Esophagus (tissue), 2 donors: ENCODE results near the gene PTTG1. TPM values are rescaled to one million over a fixed set of nuclear protein-coding genes. Genes with fewer than 3 reads are reported as not detected.

ENCODE experiments used
- H3K27ac ChIP-seq, 2 donors: one replicate each; pipeline ENCODE4 v1.5.1; 2013; ENCODE audit warnings: low read depth in 2 of 2, mild to moderate bottlenecking in 2 of 2, inconsistent platforms in 1 of 2, low read length in 1 of 2, moderate library complexity in 1 of 2
- H3K27me3 ChIP-seq, 2 donors: one replicate each; pipeline ENCODE4 v1.6.1; 2013; ENCODE audit warnings: low read length in 2 of 2, control low read depth in 1 of 2, mild to moderate bottlenecking in 1 of 2; ENCODE audit not compliant: insufficient read depth in 2 of 2, control insufficient read depth in 1 of 2
- H3K36me3 ChIP-seq, 2 donors: one replicate each; pipeline ENCODE4 v1.6.1; 2013; ENCODE audit warnings: low read length in 1 of 2; ENCODE audit not compliant: control insufficient read depth in 2 of 2, insufficient read depth in 2 of 2
- H3K4me1 ChIP-seq, 2 donors: one replicate each; pipeline ENCODE4 v1.6.1; 2013; ENCODE audit warnings: low read length in 1 of 2; ENCODE audit not compliant: control insufficient read depth in 2 of 2, insufficient read depth in 2 of 2
- H3K4me3 ChIP-seq, 2 donors: one replicate each; pipeline ENCODE4 v1.5.1; 2013; ENCODE audit warnings: low read length in 2 of 2, mild to moderate bottlenecking in 2 of 2, low read depth in 1 of 2, moderate library complexity in 1 of 2
- H3K9me3 ChIP-seq, 2 donors: one replicate each; pipeline ENCODE4 v1.6.1; 2013; ENCODE audit warnings: mild to moderate bottlenecking in 2 of 2, low read depth in 1 of 2, low read length in 1 of 2, moderate library complexity in 1 of 2; ENCODE audit not compliant: control insufficient read depth in 2 of 2, insufficient read depth in 1 of 2
- WGBS, 2 donors: extraction: QIAGEN DNeasy Blood & Tissue Kit; methylation state at CpG; one replicate each; pipeline ENCODE4 v1.1.7; 2013; 5-methylcytosine and 5-hydroxymethylcytosine counted together
- polyA plus RNA-seq, 2 donors: library from polyadenylated mRNA; stranded (reverse); fragments of 200-250 nt; gene quantifications; one replicate each; pipeline ENCODE4 v1.2.3, GENCODE V29; 2013
- donor health status: healthy with polysubstance abuse.
- donor health status: Bipolar disorder and iron deficiency.

PTTG1 gene
- polyA plus RNA-seq, result 100 to 1,000 TPM in 1 of 2 donors, 10 to 100 TPM in 1; 96.5 to 118 TPM

DNA sequence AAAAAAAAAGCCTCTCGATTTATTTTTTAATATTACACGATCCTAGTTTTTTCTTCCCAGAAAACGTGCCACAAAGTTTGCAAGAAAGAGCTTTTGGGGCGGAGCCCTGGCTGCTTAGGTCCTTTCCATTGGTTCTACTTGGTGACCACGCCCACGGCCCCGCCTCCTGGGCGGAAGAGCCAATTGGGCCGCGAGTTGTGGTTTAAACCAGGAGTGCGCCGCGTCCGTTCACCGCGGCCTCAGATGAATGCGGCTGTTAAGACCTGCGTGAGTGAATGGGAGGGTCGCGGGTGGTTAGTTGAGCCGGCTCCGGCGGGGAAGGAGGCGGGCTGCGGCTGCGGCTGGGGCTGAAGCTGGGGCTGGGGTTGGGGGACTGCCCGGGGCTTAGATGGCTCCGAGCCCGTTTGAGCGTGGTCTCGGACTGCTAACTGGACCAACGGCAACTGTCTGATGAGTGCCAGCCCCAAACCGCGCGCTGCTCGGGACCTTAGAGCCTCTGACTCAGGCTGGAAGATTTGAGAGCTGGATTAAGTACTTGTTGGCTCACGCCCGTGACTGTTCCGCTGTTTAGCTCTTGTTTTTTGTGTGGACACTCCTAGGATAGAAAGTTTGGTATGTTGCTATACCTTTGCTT, at the start of gene PTTG1:
Gene PTTG1, plus strand, starts transcription at position 231 of the 634 bp plus-strand sequence. CDS start 458 bp downstream, outside the sequence.
- no peaks in the 10 kb centered on the region for H3K9me3 ChIP-seq
- H3K4me3 ChIP-seq, result peak within 1 kb of the TSS; percentile 59 to 77
- no peaks in the 10 kb centered on the region for H3K27me3 ChIP-seq
- peaks cover 0 to 2% of the 10 kb centered on the region in 2 donors for H3K4me1 ChIP-seq
- no peaks in the 10 kb centered on the region for H3K36me3 ChIP-seq
- WGBS, 2 donors, result 0 to 1% methylated on average over 39 of the region's 39 CpGs
- H3K27ac ChIP-seq, result peak within 1 kb of the TSS; percentile 94

DNA sequence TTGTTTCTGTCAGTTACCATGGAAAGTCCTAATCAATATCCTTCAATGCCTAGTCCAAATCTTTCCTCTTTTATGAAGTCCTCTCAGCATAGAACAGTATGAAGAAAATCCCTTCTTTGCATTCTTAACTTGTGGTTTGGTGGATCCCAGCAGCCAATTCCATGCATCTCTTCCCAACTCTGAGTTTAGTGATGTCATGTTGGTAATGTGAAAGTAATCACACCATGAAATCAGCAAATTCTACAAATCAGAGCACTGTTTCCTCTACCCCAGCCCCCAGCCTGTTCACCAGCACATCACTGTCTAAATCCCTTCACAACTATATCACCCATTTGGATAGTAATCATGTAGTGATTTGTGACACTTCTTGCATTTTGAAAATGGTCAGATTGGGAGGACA, 46.5 kb upstream of the PTTG1 start:
- Histone ChIP-seq H3K27ac (no peak overlapping the region), H3K36me3 (no peaks in the 10 kb centered on the region), H3K27me3 (no peaks in the 10 kb centered on the region), H3K4me1 (no peaks in the 10 kb centered on the region), H3K4me3 (no peak overlapping the region), H3K9me3 (no peaks in the 10 kb centered on the region)

DNA sequence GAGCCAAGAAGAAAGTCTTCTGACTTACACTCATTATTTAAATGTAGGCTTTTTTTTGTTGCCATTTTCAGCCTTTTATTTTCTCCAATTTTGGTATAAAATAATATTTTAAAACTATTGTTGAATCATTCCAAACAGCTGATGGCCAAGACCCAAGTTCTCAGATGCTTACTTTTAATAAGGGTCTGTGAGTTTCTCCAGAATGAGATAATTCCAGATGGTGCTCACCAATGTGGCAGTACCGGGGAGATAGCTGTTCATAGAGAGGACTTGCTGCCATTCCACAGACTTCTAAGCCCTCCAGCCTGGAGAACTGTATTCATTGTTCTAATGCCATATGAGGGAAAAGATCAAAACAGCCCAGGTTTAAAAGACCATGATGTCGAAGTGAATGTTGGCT, 46.0 kb upstream of the PTTG1 start:
- Histone ChIP-seq H3K4me1 (no peaks in the 10 kb centered on the region), H3K27me3 (no peaks in the 10 kb centered on the region), H3K36me3 (no peaks in the 10 kb centered on the region), H3K27ac (no peak overlapping the region), H3K4me3 (no peak overlapping the region), H3K9me3 (no peaks in the 10 kb centered on the region)
- 70 to 85% methylated on average over 2 of the region's 2 CpGs for WGBS, 2 donors

DNA sequence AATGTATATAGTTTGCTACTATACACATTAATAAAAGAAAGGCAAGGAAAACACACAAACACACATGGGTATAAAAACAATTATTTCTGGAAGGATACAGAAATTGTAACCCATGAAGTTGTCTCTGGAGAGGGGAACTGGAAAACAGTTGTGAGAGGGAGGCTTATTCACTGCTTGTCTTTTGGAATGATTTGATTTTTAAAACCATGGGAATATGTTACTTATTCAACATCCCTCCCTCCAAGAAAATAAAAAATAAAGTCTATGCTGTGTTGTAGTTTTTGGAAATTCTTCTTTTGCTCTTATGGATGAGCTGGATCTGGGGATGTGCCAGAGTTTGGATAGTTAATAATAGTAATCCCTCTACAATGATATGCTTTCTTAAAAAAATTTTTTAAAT, 45.2 kb upstream of the PTTG1 start:
- H3K36me3 ChIP-seq, result no peaks in the 10 kb centered on the region
- no peaks in the 10 kb centered on the region for H3K27me3 ChIP-seq
- no peaks in the 10 kb centered on the region for H3K4me1 ChIP-seq
- no peak overlapping the region for H3K27ac ChIP-seq
- H3K4me3 ChIP-seq, result no peak overlapping the region
- no peaks in the 10 kb centered on the region for H3K9me3 ChIP-seq

DNA sequence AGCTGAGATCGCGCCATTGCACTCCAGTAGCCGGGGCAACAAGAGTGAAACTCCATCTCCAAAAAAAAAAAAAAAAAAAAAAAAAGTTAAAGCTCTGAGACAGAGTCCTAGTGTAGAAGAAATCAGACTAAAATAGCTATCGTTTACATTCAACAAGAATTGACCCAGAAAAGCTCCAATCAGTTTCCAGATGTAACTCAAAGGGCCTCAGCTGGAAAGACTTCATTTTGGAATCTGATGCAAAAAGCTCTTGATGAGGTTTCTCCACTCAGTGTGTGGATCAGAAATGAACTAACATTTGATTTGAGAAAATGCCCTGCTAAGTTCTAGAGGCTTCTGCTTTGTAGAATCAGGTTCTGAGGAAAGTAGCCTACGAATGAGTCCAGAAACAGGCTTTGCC, 44.0 kb upstream of the PTTG1 start:
- Histone ChIP-seq H3K27me3 (no peaks in the 10 kb centered on the region), H3K27ac (no peak overlapping the region), H3K36me3 (no peaks in the 10 kb centered on the region), H3K9me3 (no peaks in the 10 kb centered on the region), H3K4me1 (no peaks in the 10 kb centered on the region), H3K4me3 (no peak overlapping the region)
- WGBS, 2 donors, result 79 to 90% methylated on average over 5 of the region's 5 CpGs

DNA sequence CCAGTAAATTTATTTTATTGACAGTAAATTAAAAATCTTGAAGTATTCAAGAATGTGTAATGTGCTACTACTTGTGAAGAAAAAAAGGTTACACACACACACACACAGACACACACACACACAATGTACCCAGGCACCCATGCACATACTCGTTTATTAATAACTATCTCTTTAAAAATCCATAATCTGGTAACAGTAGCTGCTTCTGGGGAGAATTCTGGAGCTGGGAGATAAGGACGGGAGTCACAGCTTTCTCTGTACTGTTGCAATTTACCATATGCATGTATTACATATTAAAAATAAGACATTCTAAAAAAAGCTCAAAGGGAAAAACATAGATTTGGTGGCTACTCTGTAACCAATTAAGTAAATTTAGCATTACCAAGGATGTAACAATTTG, 43.3 kb upstream of the PTTG1 start:
- Histone ChIP-seq H3K4me3 (no peak overlapping the region), H3K9me3 (no peaks in the 10 kb centered on the region), H3K27ac (no peak overlapping the region), H3K4me1 (no peaks in the 10 kb centered on the region), H3K36me3 (no peaks in the 10 kb centered on the region), H3K27me3 (no peaks in the 10 kb centered on the region)
- 62 to 67% methylated on average over 2 of the region's 2 CpGs for whole genome bisulfite sequencing, 2 donors

DNA sequence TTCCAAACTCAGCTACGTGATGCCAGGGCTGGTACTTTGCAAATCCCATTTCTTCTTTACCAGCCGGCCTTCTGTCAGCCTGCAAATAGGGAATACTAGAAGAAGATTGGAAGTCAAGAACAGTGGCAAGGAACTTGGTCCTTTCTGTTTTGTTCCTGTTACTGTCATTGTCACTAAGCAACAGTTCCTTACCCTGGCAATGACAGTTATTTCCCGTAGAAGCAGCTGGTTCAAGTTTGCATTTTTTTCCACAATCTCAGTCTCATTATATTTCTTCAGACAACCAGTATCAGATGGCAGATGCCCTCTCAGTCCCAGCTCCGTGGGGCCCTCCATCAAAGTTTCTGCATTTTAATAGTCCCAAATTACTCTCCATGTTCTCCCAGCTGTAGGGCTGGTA, 42.1 kb upstream of the PTTG1 start:
- Histone ChIP-seq H3K27ac (no peak overlapping the region), H3K4me1 (no peaks in the 10 kb centered on the region), H3K36me3 (no peaks in the 10 kb centered on the region), H3K4me3 (no peak overlapping the region), H3K27me3 (no peaks in the 10 kb centered on the region), H3K9me3 (no peaks in the 10 kb centered on the region)
- WGBS, 2 donors, result 50 to 52% methylated on average over 4 of the region's 4 CpGs

DNA sequence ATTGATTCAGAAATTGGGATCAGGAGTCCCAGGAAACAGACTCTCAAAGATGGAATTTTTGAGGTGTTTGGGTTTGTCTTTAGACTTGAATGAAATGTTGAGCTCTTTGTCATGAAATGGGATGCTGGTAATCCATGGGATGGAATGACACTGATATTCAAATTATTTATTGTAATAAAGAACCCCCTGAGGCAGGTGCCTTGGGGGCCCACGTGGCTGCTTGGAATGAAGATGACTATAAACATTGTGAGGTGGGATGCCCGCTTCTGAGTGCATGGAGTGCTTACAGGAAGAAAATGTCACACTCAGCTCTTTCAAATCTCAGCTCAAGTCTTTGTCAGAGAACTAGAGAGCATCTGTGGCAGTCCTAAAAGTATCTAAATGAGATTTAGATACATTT, 41.6 kb upstream of the PTTG1 start:
- no peak overlapping the region for H3K4me3 ChIP-seq
- no peaks in the 10 kb centered on the region for H3K27me3 ChIP-seq
- no peak overlapping the region for H3K27ac ChIP-seq
- no peaks in the 10 kb centered on the region for H3K9me3 ChIP-seq
- WGBS, 2 donors, result 73 to 74% methylated on average over 2 of the region's 2 CpGs
- H3K36me3 ChIP-seq, result no peaks in the 10 kb centered on the region
- no peaks in the 10 kb centered on the region for H3K4me1 ChIP-seq

DNA sequence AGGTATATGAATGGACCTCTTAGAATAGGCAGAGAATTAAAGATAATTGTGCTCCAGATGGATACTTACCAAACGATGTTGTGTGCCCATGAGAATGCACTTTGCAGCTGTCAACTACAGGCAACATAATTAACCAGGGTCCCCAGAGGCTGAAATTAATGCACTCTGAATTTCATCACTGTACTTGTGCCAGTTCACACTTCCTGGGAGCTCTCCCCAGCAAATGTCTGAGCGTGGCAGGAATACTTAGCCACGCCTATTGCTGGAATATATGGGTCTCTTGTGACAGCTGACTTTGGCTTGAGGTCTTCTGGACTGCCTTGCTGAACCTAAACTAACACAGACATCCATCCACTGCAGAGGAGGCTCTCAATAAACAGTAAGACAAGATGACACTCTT, 39.3 kb upstream of the PTTG1 start:
- Histone ChIP-seq H3K4me1 (no peaks in the 10 kb centered on the region), H3K4me3 (no peak overlapping the region), H3K9me3 (no peaks in the 10 kb centered on the region), H3K27ac (no peak overlapping the region), H3K27me3 (no peaks in the 10 kb centered on the region), H3K36me3 (no peaks in the 10 kb centered on the region)
- WGBS, 2 donors, result 57 to 61% methylated on average over 3 of the region's 3 CpGs

DNA sequence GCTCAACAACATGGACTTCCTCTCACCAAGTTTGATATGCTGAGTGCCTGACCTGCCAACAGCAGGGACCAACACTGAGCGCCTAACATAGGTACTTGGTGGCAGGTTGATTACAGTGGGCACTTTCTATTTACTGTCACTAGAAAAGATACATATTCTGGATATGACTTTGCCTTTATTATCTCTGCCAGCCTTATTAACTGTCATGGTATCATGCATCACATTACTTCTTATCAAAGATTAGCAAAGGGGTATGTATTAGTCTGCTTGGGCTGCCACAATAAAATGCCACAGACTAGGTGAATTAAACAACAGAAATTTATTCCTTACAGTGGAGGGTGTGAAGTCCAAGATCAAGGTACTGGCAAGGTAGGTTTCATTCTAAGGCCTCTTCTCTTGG, 37.0 kb upstream of the PTTG1 start:
- no peaks in the 10 kb centered on the region for H3K27me3 ChIP-seq
- H3K4me3 ChIP-seq, result no peak overlapping the region
- no peak overlapping the region for H3K27ac ChIP-seq
- no peaks in the 10 kb centered on the region for H3K4me1 ChIP-seq
- H3K9me3 ChIP-seq, result no peaks in the 10 kb centered on the region
- no peaks in the 10 kb centered on the region for H3K36me3 ChIP-seq
- 95 to 96% methylated on average over 1 of the region's 1 CpG for WGBS, 2 donors
